BJ (cell line): ENCODE measurements around the gene ANKMY2. TPM values are rescaled to one million over a fixed set of nuclear protein-coding genes. Genes with fewer than 3 reads are reported as not detected.
A peak's percentile ranks its signal among the peaks of the same experiment; 100 is the strongest.

Experiments used
- CTCF ChIA-PET: fragments of 350-600 bp; formaldehyde crosslinking; extraction: SDS; loops from one replicate; lab custom pipeline; 2021; ENCODE audit warnings: antibody characterized with exemption, inconsistent platforms; lab: Yijun Ruan, JAX
- POLR2A ChIA-PET: fragments of 300-600 bp; sonication (Branson Sonifier 250); formaldehyde crosslinking; extraction: SDS; loops from one replicate; lab custom pipeline; 2021; ENCODE audit warnings: antibody characterized with exemption; lab: Charles Lee
- DNase-seq: peaks from one replicate; pipeline ENCODE4 v3.0.0-alpha.2; 2011; ENCODE audit warnings: low read depth
- H3K27me3 ChIP-seq: 2 replicates; pipeline ENCODE4 v1.6.0; 2011; ENCODE audit warnings: low read length; ENCODE audit not compliant: control insufficient read depth, insufficient read depth
- H3K36me3 ChIP-seq: 2 replicates; pipeline ENCODE4 v1.5.1; 2011; ENCODE audit warnings: low read length; ENCODE audit not compliant: control insufficient read depth, insufficient read depth
- H3K4me3 ChIP-seq: 2 replicates; pipeline ENCODE4 v1.5.1; 2011; ENCODE audit warnings: low read depth, mild to moderate bottlenecking, control low read depth, low read length
- CTCF ChIP-seq: IDR thresholded peaks from 2 replicates; pipeline ENCODE4 v1.5.1; 2011; ENCODE audit warnings: low read depth, mild to moderate bottlenecking, control low read depth, inconsistent platforms, low read length, moderate library complexity; ENCODE audit not compliant: insufficient read depth
- polyA plus RNA-seq: library from polyadenylated mRNA; depleted of rRNA; stranded (reverse); fragments of >200 nt; gene quantifications from 2 replicates; pipeline ENCODE4 v1.2.3, GENCODE V29; 2011

Gene ANKMY2
- polyA plus RNA-seq, 1 experiment: 14.7 TPM

GRCh38 chr7:16646472-16647072 is 1.0 kb upstream of the ANKMY2 start:
- Histone ChIP-seq H3K36me3 (no peaks in the 10 kb centered on the region), H3K27me3 (no peaks in the 10 kb centered on the region), H3K4me3 (peak overlapping the region; percentile 97)
- CTCF ChIA-PET: interaction anchor here (1.4 kb wide), 2 partner anchors 8 to 21 kb away, joined by 5 read pairs; no protein-coding TSS in a partner anchor
- POLR2A ChIA-PET: no interaction called here
- TF ChIP-seq CTCF: no peak
- no peak for DNase-seq

- POLR2A ChIA-PET: interaction anchor here (0.6 kb wide), 1 partner anchor 25 kb away, joined by 3 read pairs; no protein-coding TSS in a partner anchor
- Histone ChIP-seq H3K4me3 (peak overlapping the region; percentile 97), H3K36me3 (no peaks in the 10 kb centered on the region), H3K27me3 (no peaks in the 10 kb centered on the region)
- no peak for TF ChIP-seq CTCF
- DNase-seq: no peak
- CTCF ChIA-PET: interaction anchor here (1.2 to 1.4 kb wide), 4 partner anchors 10 to 273 kb away, joined by 3 to 5 read pairs (median 4); no protein-coding TSS in a partner anchor
These were observed 640 bp downstream of the ANKMY2 start for GRCh38 chr7:16644636-16645592.

GRCh38 chr7:16644157-16644556 is 1.4 kb downstream of the ANKMY2 start:
- H3K27me3 ChIP-seq: no peaks in the 10 kb centered on the region
- no peak for DNase-seq
- POLR2A ChIA-PET: no interaction called here
- CTCF ChIA-PET: no interaction called here
- H3K36me3 ChIP-seq: no peaks in the 10 kb centered on the region
- H3K4me3 ChIP-seq: peak overlapping the region; percentile 97
- no peak for TF ChIP-seq CTCF

GRCh38 chr7:16638282-16639280 is 7.0 kb downstream of the ANKMY2 start:
- H3K36me3 ChIP-seq: no peaks in the 10 kb centered on the region
- no peak for DNase-seq
- CTCF ChIA-PET: no interaction called here
- POLR2A ChIA-PET: no interaction called here
- no peak overlapping the region for H3K4me3 ChIP-seq
- no peaks in the 10 kb centered on the region for H3K27me3 ChIP-seq
- no peak for TF ChIP-seq CTCF
